ENCODE measurements around the gene DNAJC28. TPM values are rescaled to one million over a fixed set of nuclear protein-coding genes. Genes with fewer than 3 reads are reported as not detected.

DNAJC28 gene
- total and polyA plus RNA-seq, 2 experiments from 2014 or later = 5.0 to 6.6 TPM

GRCh38 chr21:33452362-33452761, 39.2 kb downstream of the DNAJC28 start:
- H3K4me2 ChIP-seq = no peak overlapping the region
- no peaks in the 10 kb centered on the region for H3F3A ChIP-seq (replicated peaks; ENCODE audit: low read depth)
- TF ChIP-seq ZNF462 (CRISPR knock-in tag; IDR thresholded peaks at IDR 0.05) (no peak), ZNF331 (CRISPR knock-in tag; IDR thresholded peaks at IDR 0.05; ENCODE audit: low read depth) (no peak)
- TF ChIP-seq, protein P1, sequence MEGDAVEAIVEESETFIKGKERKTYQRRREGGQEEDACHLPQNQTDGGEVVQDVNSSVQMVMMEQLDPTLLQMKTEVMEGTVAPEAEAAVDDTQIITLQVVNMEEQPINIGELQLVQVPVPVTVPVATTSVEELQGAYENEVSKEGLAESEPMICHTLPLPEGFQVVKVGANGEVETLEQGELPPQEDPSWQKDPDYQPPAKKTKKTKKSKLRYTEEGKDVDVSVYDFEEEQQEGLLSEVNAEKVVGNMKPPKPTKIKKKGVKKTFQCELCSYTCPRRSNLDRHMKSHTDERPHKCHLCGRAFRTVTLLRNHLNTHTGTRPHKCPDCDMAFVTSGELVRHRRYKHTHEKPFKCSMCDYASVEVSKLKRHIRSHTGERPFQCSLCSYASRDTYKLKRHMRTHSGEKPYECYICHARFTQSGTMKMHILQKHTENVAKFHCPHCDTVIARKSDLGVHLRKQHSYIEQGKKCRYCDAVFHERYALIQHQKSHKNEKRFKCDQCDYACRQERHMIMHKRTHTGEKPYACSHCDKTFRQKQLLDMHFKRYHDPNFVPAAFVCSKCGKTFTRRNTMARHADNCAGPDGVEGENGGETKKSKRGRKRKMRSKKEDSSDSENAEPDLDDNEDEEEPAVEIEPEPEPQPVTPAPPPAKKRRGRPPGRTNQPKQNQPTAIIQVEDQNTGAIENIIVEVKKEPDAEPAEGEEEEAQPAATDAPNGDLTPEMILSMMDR (conservative IDR thresholded peaks at IDR 0.05; ENCODE audit: low read depth in 2 of 2) = no peak
- peaks cover 4% of the 10 kb centered on the region; the same call in 1 of the 2 replicates for H4K20me1 ChIP-seq (replicated peaks; ENCODE audit: insufficient read depth)
- H3K4me1 ChIP-seq (ENCODE audit: insufficient read depth) = no peaks in the 10 kb centered on the region
- no peak overlapping the region for H3K4me3 ChIP-seq
- H3K27me3 ChIP-seq (ENCODE audit: insufficient read depth) = no peaks in the 10 kb centered on the region
- no peak for DNase-seq (ENCODE audit: low spot score)
- H3K27ac ChIP-seq (ENCODE audit: low read depth) = no peak overlapping the region
- no peaks in the 10 kb centered on the region for H3K9me2 ChIP-seq (ENCODE audit: insufficient read depth)
- H3K4me3 Mint-ChIP-seq = no peak overlapping the region
- H3K79me2 ChIP-seq (replicated peaks; ENCODE audit: insufficient read depth) = no peaks in the 10 kb centered on the region
- peaks cover 7% of the 10 kb centered on the region; the same call in 2 of the 3 replicates for H3K4me1 Mint-ChIP-seq
- ATAC-seq = no peak
- no peaks in the 10 kb centered on the region; the same call in 1 of the 2 replicates for H3K36me3 ChIP-seq (ENCODE audit: insufficient read depth)
- no peaks in the 10 kb centered on the region for H3K27me3 Mint-ChIP-seq (ENCODE audit: insufficient read depth, low read depth, poor library complexity)
- H3K36me3 Mint-ChIP-seq (ENCODE audit: low read depth) = peaks cover 5% of the 10 kb centered on the region; the same call in 1 of the 3 replicates
- H2AFZ ChIP-seq = no peak overlapping the region
- H3K27ac Mint-ChIP-seq = no peak overlapping the region
- H3K9me3 Mint-ChIP-seq = no peaks in the 10 kb centered on the region

DNA sequence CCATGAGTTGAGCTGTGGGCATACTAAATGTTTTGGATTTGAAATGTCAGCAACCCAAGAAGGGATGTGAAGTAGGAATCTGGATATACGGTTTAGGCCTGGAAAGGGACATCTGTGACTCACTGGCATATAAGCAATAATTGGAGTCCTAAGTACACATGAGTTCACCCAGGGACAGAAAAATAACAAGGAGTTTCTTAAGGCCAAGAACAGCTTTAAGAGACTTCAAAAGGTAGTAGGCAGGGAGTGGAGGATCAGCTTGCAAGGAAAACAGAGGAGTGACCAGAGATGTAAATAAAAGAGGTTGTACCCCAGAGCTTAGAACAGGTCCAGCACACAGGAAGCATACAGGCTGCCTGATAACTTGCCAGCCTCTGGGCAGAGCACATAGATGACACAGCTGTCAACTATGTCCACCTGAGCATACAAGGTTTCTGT, 39.9 kb downstream of the DNAJC28 start:
- Mint-ChIP-seq H3K4me3 (no peak overlapping the region), H3K27me3 (ENCODE audit: insufficient read depth, low read depth, poor library complexity) (no peaks in the 10 kb centered on the region), H3K4me1 (peaks cover 7% of the 10 kb centered on the region; the same call in 2 of the 3 replicates), H3K36me3 (ENCODE audit: low read depth) (peaks cover 5% of the 10 kb centered on the region; the same call in 1 of the 3 replicates), H3K27ac (no peak overlapping the region), H3K9me3 (no peaks in the 10 kb centered on the region)
- ATAC-seq (no peak), DNase-seq (ENCODE audit: low spot score) (no peak)
- Histone ChIP-seq H3K27ac (ENCODE audit: low read depth) (no peak overlapping the region), H3K27me3 (ENCODE audit: insufficient read depth) (no peaks in the 10 kb centered on the region), H3K36me3 (ENCODE audit: insufficient read depth) (no peaks in the 10 kb centered on the region; the same call in 1 of the 2 replicates), H3K9me2 (ENCODE audit: insufficient read depth) (no peaks in the 10 kb centered on the region), H3K79me2 (replicated peaks; ENCODE audit: insufficient read depth) (no peaks in the 10 kb centered on the region), H2AFZ (no peak overlapping the region), H3F3A (replicated peaks; ENCODE audit: low read depth) (no peaks in the 10 kb centered on the region), H3K4me2 (no peak overlapping the region), H4K20me1 (replicated peaks; ENCODE audit: insufficient read depth) (peaks cover 4% of the 10 kb centered on the region; the same call in 1 of the 2 replicates), H3K4me1 (ENCODE audit: insufficient read depth) (no peaks in the 10 kb centered on the region), H3K4me3 (no peak overlapping the region)
- TF ChIP-seq NANOG (IDR thresholded peaks at IDR 0.05; ENCODE audit: borderline replicate concordance) = no peak
